ENCODE measurements around the gene NADSYN1.

Gene NADSYN1

GRCh38 chr11:71505781-71506180, 52.8 kb downstream of the NADSYN1 start:
- no peak overlapping the region for H3K27ac ChIP-seq (ENCODE audit: low read depth, low read length)
- no peaks in the 10 kb centered on the region for H3K9me2 ChIP-seq (replicated peaks; ENCODE audit: control insufficient read depth, low read length)
- no peaks in the 10 kb centered on the region for H4K20me1 ChIP-seq (ENCODE audit: control insufficient read depth, insufficient read depth, low read depth, low read length)
- TF ChIP-seq CTCF (IDR thresholded peaks at IDR 0.05; ENCODE audit: low read depth, low read length, poor library complexity, severe bottlenecking) (no peak), EZH2phosphoT487 (IDR thresholded peaks at IDR 0.05; ENCODE audit: borderline replicate concordance, low read length) (no peak)
- H3F3A ChIP-seq (ENCODE audit: control insufficient read depth, insufficient read depth) = no peaks in the 10 kb centered on the region
- no peak overlapping the region for H3K4me2 ChIP-seq (ENCODE audit: low read length)
- no peaks in the 10 kb centered on the region for H3K79me2 ChIP-seq (ENCODE audit: control insufficient read depth, low read length)
- H3K4me1 ChIP-seq (ENCODE audit: control insufficient read depth, low read length) = no peaks in the 10 kb centered on the region
- peaks cover under 1% of the 10 kb centered on the region; the same call in 1 of the 2 replicates for H3K36me3 ChIP-seq (ENCODE audit: control insufficient read depth, low read length)
- H3K9me3 ChIP-seq (ENCODE audit: control insufficient read depth, insufficient read depth, low read length) = no peaks in the 10 kb centered on the region
- 0 out of 2 replicates have a peak, but pooled peaks cover 4% of the 10 kb centered on the region for H3K27me3 ChIP-seq (ENCODE audit: control insufficient read depth, low read length)
- H3K4me3 ChIP-seq (ENCODE audit: low read length) = no peak overlapping the region

GRCh38 chr11:71507102-71507501, 54.1 kb downstream of the NADSYN1 start:
- TF ChIP-seq CTCF (IDR thresholded peaks at IDR 0.05; ENCODE audit: low read depth, low read length, poor library complexity, severe bottlenecking) = no peak
- no peak for TF ChIP-seq EZH2phosphoT487 (IDR thresholded peaks at IDR 0.05; ENCODE audit: borderline replicate concordance, low read length)
- Histone ChIP-seq H3K4me1 (ENCODE audit: control insufficient read depth, low read length) (no peaks in the 10 kb centered on the region), H3K4me2 (ENCODE audit: low read length) (no peak overlapping the region), H3K27ac (ENCODE audit: low read depth, low read length) (no peak overlapping the region), H3K36me3 (ENCODE audit: control insufficient read depth, low read length) (no peaks in the 10 kb centered on the region), H3K27me3 (ENCODE audit: control insufficient read depth, low read length) (0 out of 2 replicates have a peak, but pooled peaks cover 4% of the 10 kb centered on the region), H3F3A (ENCODE audit: control insufficient read depth, insufficient read depth) (no peaks in the 10 kb centered on the region), H3K9me3 (ENCODE audit: control insufficient read depth, insufficient read depth, low read length) (no peaks in the 10 kb centered on the region), H3K4me3 (ENCODE audit: low read length) (no peak overlapping the region), H3K9me2 (replicated peaks; ENCODE audit: control insufficient read depth, low read length) (no peaks in the 10 kb centered on the region), H4K20me1 (ENCODE audit: control insufficient read depth, insufficient read depth, low read depth, low read length) (no peaks in the 10 kb centered on the region), H3K79me2 (ENCODE audit: control insufficient read depth, low read length) (no peaks in the 10 kb centered on the region)

- Histone ChIP-seq H3K9me2 (replicated peaks; ENCODE audit: control insufficient read depth, low read length) (no peaks in the 10 kb centered on the region), H3K4me1 (ENCODE audit: control insufficient read depth, low read length) (no peaks in the 10 kb centered on the region), H3K9me3 (ENCODE audit: control insufficient read depth, insufficient read depth, low read length) (no peaks in the 10 kb centered on the region; the same call in 1 of the 2 replicates), H3K36me3 (ENCODE audit: control insufficient read depth, low read length) (no peaks in the 10 kb centered on the region), H3K79me2 (ENCODE audit: control insufficient read depth, low read length) (no peaks in the 10 kb centered on the region), H4K20me1 (ENCODE audit: control insufficient read depth, insufficient read depth, low read depth, low read length) (no peaks in the 10 kb centered on the region), H3K27ac (ENCODE audit: low read depth, low read length) (no peak overlapping the region), H3K27me3 (ENCODE audit: control insufficient read depth, low read length) (no peaks in the 10 kb centered on the region), H3F3A (ENCODE audit: control insufficient read depth, insufficient read depth) (no peaks in the 10 kb centered on the region), H3K4me3 (ENCODE audit: low read length) (no peak overlapping the region), H3K4me2 (ENCODE audit: low read length) (no peak overlapping the region)
- no peak for TF ChIP-seq EZH2phosphoT487 (IDR thresholded peaks at IDR 0.05; ENCODE audit: borderline replicate concordance, low read length)
- TF ChIP-seq CTCF (IDR thresholded peaks at IDR 0.05; ENCODE audit: low read depth, low read length, poor library complexity, severe bottlenecking) = no peak
These were observed 65.8 kb downstream of the NADSYN1 start for GRCh38 chr11:71518506-71519471.

All from DOHH2 (cell line).